GM19438 (cell line): ENCODE results near the gene FBP1.

Source experiments
- ATAC-seq: cut with Tn5 transposase; IDR thresholded peaks from one replicate; pipeline ENCODE4 v1.9.1; 2021; ENCODE audit warnings: low read depth; ENCODE audit not compliant: unreplicated experiment

FBP1 gene

GRCh38 chr9:94639061-94639998 lies at the start of gene FBP1:
Gene FBP1 (minus strand): TSS chr9:94639518. CDS start chr9:94639310, 208 bp downstream.
- ATAC-seq = no peak

- no peak for ATAC-seq
Measured at GRCh38 chr9:94687451-94687850, 48.1 kb upstream of the FBP1 start.

GRCh38 chr9:94685359-94685758 lies 46.0 kb upstream of the FBP1 start:
- no peak for ATAC-seq

- ATAC-seq = no peak
Measured at GRCh38 chr9:94681508-94681907, 42.2 kb upstream of the FBP1 start.

- no peak for ATAC-seq
Measured at GRCh38 chr9:94680621-94681020, 41.3 kb upstream of the FBP1 start.

- no peak for ATAC-seq
Measured at GRCh38 chr9:94680020-94680419, 40.7 kb upstream of the FBP1 start.

- no peak for ATAC-seq
Measured at GRCh38 chr9:94679587-94679986, 40.3 kb upstream of the FBP1 start.

GRCh38 chr9:94677929-94678328 lies 38.6 kb upstream of the FBP1 start:
- no peak for ATAC-seq

- ATAC-seq = no peak
Measured at GRCh38 chr9:94676446-94677131, 37.3 kb upstream of the FBP1 start.

- ATAC-seq = no peak
Measured at GRCh38 chr9:94675008-94675881, 35.9 kb upstream of the FBP1 start.

GRCh38 chr9:94672811-94673487 lies 33.6 kb upstream of the FBP1 start:
- ATAC-seq = no peak

- ATAC-seq = peak; percentile 80
Measured at GRCh38 chr9:94668928-94669729, 29.8 kb upstream of the FBP1 start.

GRCh38 chr9:94668418-94668927 lies 29.2 kb upstream of the FBP1 start:
- ATAC-seq = no peak

- ATAC-seq = no peak
Measured at GRCh38 chr9:94666364-94667099, 27.2 kb upstream of the FBP1 start.

GRCh38 chr9:94665613-94666012 lies 26.3 kb upstream of the FBP1 start:
- no peak for ATAC-seq

- ATAC-seq = no peak
Measured at GRCh38 chr9:94664801-94665200, 25.5 kb upstream of the FBP1 start.

GRCh38 chr9:94663640-94664039 lies 24.3 kb upstream of the FBP1 start:
- no peak for ATAC-seq

- ATAC-seq = no peak
Measured at GRCh38 chr9:94663140-94663539, 23.8 kb upstream of the FBP1 start.
